ENCODE data around the gene DCAF8L2.

The DCAF8L2 gene

GRCh38 chrX:27608671-27609070, 18.5 kb downstream of the DCAF8L2 start:
- TF ChIP-seq, protein P1, sequence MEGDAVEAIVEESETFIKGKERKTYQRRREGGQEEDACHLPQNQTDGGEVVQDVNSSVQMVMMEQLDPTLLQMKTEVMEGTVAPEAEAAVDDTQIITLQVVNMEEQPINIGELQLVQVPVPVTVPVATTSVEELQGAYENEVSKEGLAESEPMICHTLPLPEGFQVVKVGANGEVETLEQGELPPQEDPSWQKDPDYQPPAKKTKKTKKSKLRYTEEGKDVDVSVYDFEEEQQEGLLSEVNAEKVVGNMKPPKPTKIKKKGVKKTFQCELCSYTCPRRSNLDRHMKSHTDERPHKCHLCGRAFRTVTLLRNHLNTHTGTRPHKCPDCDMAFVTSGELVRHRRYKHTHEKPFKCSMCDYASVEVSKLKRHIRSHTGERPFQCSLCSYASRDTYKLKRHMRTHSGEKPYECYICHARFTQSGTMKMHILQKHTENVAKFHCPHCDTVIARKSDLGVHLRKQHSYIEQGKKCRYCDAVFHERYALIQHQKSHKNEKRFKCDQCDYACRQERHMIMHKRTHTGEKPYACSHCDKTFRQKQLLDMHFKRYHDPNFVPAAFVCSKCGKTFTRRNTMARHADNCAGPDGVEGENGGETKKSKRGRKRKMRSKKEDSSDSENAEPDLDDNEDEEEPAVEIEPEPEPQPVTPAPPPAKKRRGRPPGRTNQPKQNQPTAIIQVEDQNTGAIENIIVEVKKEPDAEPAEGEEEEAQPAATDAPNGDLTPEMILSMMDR (IDR thresholded peaks at IDR 0.05; ENCODE audit: control insufficient read depth, insufficient read depth, low read depth, low read length, missing control alignments): no peak
- no peak for DNase-seq (ENCODE audit: low read depth)
- no peak overlapping the region for H3K4me3 ChIP-seq (ENCODE audit: control insufficient read depth, low read depth, low read length)

- no peak for DNase-seq (ENCODE audit: low read depth)
- no peak overlapping the region for H3K4me3 ChIP-seq (ENCODE audit: control insufficient read depth, low read depth, low read length)
- TF ChIP-seq, protein P1 (IDR thresholded peaks at IDR 0.05; ENCODE audit: control insufficient read depth, insufficient read depth, low read depth, low read length, missing control alignments): no peak
Observed at GRCh38 chrX:27619459-27619858, 29.3 kb downstream of the DCAF8L2 start.

- no peak overlapping the region for H3K4me3 ChIP-seq (ENCODE audit: control insufficient read depth, low read depth, low read length)
- TF ChIP-seq, protein P1 (IDR thresholded peaks at IDR 0.05; ENCODE audit: control insufficient read depth, insufficient read depth, low read depth, low read length, missing control alignments): no peak
- no peak for DNase-seq (ENCODE audit: low read depth)
Observed at GRCh38 chrX:27619975-27620374, 29.8 kb downstream of the DCAF8L2 start.

GRCh38 chrX:27622883-27623282, 32.7 kb downstream of the DCAF8L2 start:
- TF ChIP-seq, protein P1 (IDR thresholded peaks at IDR 0.05; ENCODE audit: control insufficient read depth, insufficient read depth, low read depth, low read length, missing control alignments): no peak
- DNase-seq (ENCODE audit: low read depth): no peak
- no peak overlapping the region for H3K4me3 ChIP-seq (ENCODE audit: control insufficient read depth, low read depth, low read length)

- no peak overlapping the region for H3K4me3 ChIP-seq (ENCODE audit: control insufficient read depth, low read depth, low read length)
- no peak for DNase-seq (ENCODE audit: low read depth)
- TF ChIP-seq, protein P1 (IDR thresholded peaks at IDR 0.05; ENCODE audit: control insufficient read depth, insufficient read depth, low read depth, low read length, missing control alignments): no peak
Observed at GRCh38 chrX:27626066-27626465, 35.9 kb downstream of the DCAF8L2 start.

- TF ChIP-seq, protein P1 (IDR thresholded peaks at IDR 0.05; ENCODE audit: control insufficient read depth, insufficient read depth, low read depth, low read length, missing control alignments): no peak
- no peak overlapping the region for H3K4me3 ChIP-seq (ENCODE audit: control insufficient read depth, low read depth, low read length)
- no peak for DNase-seq (ENCODE audit: low read depth)
Observed at GRCh38 chrX:27633328-27633727, 43.2 kb downstream of the DCAF8L2 start.

GRCh38 chrX:27656581-27656980, 66.4 kb downstream of the DCAF8L2 start:
- no peak for DNase-seq (ENCODE audit: low read depth)
- TF ChIP-seq, protein P1 (IDR thresholded peaks at IDR 0.05; ENCODE audit: control insufficient read depth, insufficient read depth, low read depth, low read length, missing control alignments): no peak
- no peak overlapping the region for H3K4me3 ChIP-seq (ENCODE audit: control insufficient read depth, low read depth, low read length)
